K562 (cell line): ENCODE results near the gene SCARF2. TPM values are rescaled to one million over a fixed set of nuclear protein-coding genes. Genes with fewer than 3 reads are reported as not detected.

Source experiments
- BCLAF1 ChIP-seq, 2 experiments: fragments of 450-650 bp in 1 of 2; IDR thresholded peaks; 2 replicates each; pipeline ENCODE4 v1.6.1; 2011 to 2017; ENCODE audit warnings: low read depth in 2 of 2, antibody characterized with exemption in 1 of 2, borderline replicate concordance in 1 of 2, low read length in 1 of 2, mild to moderate bottlenecking in 1 of 2, mixed read lengths in 1 of 2; ENCODE audit not compliant: control insufficient read depth in 1 of 2
- CHD7 ChIP-seq: fragments of 200-600 bp; sonication (generic); IDR thresholded peaks from one replicate; pipeline ENCODE4 v1.6.1; 2012; ENCODE audit warnings: mild to moderate bottlenecking, low read depth, low read length, inconsistent platforms
- DACH1 ChIP-seq: fragments of 450-650 bp; IDR thresholded peaks from 2 replicates; pipeline ENCODE4 v1.6.1; 2018; ENCODE audit not compliant: partially characterized antibody
- HNRNPL ChIP-seq: fragments of 200-400 bp; formaldehyde crosslinking; IDR thresholded peaks from 2 replicates; pipeline ENCODE4 v1.6.1; 2017; ENCODE audit warnings: low read depth, mild to moderate bottlenecking, low read length
- MCM5 ChIP-seq: fragments of 450-650 bp; IDR thresholded peaks from 2 replicates; pipeline ENCODE4 v1.6.1; 2016; ENCODE audit warnings: low read depth
- POLR2B ChIP-seq: fragments of 450-650 bp; IDR thresholded peaks from 2 replicates; pipeline ENCODE4 v1.6.1; 2018; ENCODE audit warnings: low read depth; ENCODE audit not compliant: partially characterized antibody
- UBTF ChIP-seq, 2 experiments: IDR thresholded peaks; 2 replicates each; pipeline ENCODE4 v1.6.1; 2012; ENCODE audit warnings: improper control_type of control experiment in 2 of 2, low read depth in 2 of 2, low read length in 2 of 2, borderline replicate concordance in 1 of 2
- ZFP1 ChIP-seq: fragments of 450-650 bp; formaldehyde crosslinking; IDR thresholded peaks from 2 replicates; pipeline ENCODE4 v1.4.0; 2020; ENCODE audit warnings: mild to moderate bottlenecking, mixed read lengths
- ZFX ChIP-seq: sonication (generic); formaldehyde crosslinking; IDR thresholded peaks from 2 replicates; pipeline ENCODE4 v1.8.0; 2022; ENCODE audit warnings: mild to moderate bottlenecking, missing genetic modification reagents, moderate library complexity
- polyA plus RNA-seq, 8 experiments: library from polyadenylated mRNA; depleted of rRNA in 4 of 8; stranded (reverse) in 5 of 8; unstranded in 3 of 8; fragments of >200 nt; fragmentation: Nextera tagmentation in 2 of 8; fragmentation: Illumina TruSeq in 1 of 8; extraction: Ambion mirVana in 2 of 8; extraction: Trizol in 1 of 8; gene quantifications; 2 replicates each; pipeline versions ENCODE4 v1.2.1 to v1.2.3, GENCODE V29; 2011 to 2014; ENCODE audit warnings: inconsistent platforms in 1 of 8, missing spikeins in 1 of 8
- total RNA-seq, 7 experiments: library from RNA; depleted of rRNA in 6 of 7; stranded (reverse); fragments of >200 nt in 6 of 7; fragmentation: Illumina TruSeq in 2 of 7; extraction: Trizol in 2 of 7; gene quantifications; 2 replicates each; pipeline versions ENCODE4 v1.2.1 to v1.2.3, GENCODE V29; 2011 to 2021; ENCODE audit warnings: low replicate concordance in 1 of 7

Gene SCARF2
- total and polyA plus RNA-seq, 9 of the 15 experiments (the other 6 are each of a cell fraction or from before 2014, with no cell fraction given) = 0.06 to 0.32 (median 0.21) TPM; not detected in 5

GRCh38 chr22:20429254-20430100 lies 8.1 kb downstream of the SCARF2 start (continued):
- TF ChIP-seq BCLAF1 (IDR thresholded peaks at IDR 0.05; ENCODE audit: borderline replicate concordance in 1 of 2, control insufficient read depth in 1 of 2, low read depth in 2 of 2, low read length in 1 of 2) (no peak), HNRNPL (peak; percentile 93; the same call in 1 of the 2 replicates), MCM5 (no peak), ZFP1 (no peak), POLR2B (no peak), CHD7 (no peak), ZFX (CRISPR knock-in tag) (no peak), DACH1 (no peak), UBTF (IDR thresholded peaks at IDR 0.05; ENCODE audit: borderline replicate concordance in 1 of 2, low read depth in 2 of 2, low read length in 2 of 2) (peak; percentile 11 to 73; a peak in 1 of 4 replicates)
